Epithelial cell of esophagus (primary cell): Measurements from ENCODE around the gene ZNF80.

Experiments
- DNase-seq: peaks from one replicate; pipeline ENCODE4 v3.0.0; 2010; ENCODE audit warnings: low read depth
- H3K4me3 ChIP-seq: 2 replicates; pipeline ENCODE4 v1.5.1; 2011; ENCODE audit warnings: mild to moderate bottlenecking, low read length, control low read depth
- CTCF ChIP-seq: IDR thresholded peaks from 2 replicates; pipeline ENCODE4 v1.5.1; 2011; ENCODE audit warnings: low read depth, mild to moderate bottlenecking, low read length, control low read depth, inconsistent platforms; ENCODE audit not compliant: insufficient read depth; ENCODE audit errors: missing control alignments

ZNF80 gene

GRCh38 chr3:114194750-114195149, 42.6 kb downstream of the ZNF80 start:
- H3K4me3 ChIP-seq = no peak overlapping the region
- no peak for DNase-seq
- no peak for TF ChIP-seq CTCF

DNA sequence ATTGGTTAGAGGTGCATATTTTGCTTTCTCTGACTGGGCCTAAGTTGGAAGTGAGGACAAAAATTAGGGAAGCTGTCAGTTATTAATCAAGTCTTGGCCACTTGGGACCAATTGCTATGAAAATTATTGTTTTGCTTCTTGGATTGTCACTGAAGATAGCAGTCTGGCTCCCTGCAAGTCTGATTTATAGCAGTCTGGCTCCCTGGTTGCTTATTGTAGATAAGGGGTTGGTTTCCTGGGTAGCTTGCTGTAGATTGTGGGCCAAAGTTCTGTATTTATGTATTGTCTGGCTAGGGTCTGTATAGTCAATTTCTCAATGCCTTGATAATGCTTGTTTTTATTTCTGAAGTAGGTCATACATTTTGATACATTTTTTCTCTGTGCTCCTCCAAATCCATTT, 45.2 kb downstream of the ZNF80 start:
- DNase-seq = no peak
- no peak for TF ChIP-seq CTCF
- no peak overlapping the region for H3K4me3 ChIP-seq

GRCh38 chr3:114186501-114186900, 50.9 kb downstream of the ZNF80 start:
- TF ChIP-seq CTCF = no peak

More at GRCh38 chr3:114186501-114186900, 50.9 kb downstream of the ZNF80 start:
- no peak for DNase-seq
- H3K4me3 ChIP-seq = no peak overlapping the region
